ENCODE results near the gene P4HTM.

GRCh38 chr3:49016414-49017228, 26.6 kb downstream of the P4HTM start:
- TF ChIP-seq POLR2AphosphoS5 (IDR thresholded peaks at IDR 0.05; ENCODE audit: low read depth) = no peak
- TF ChIP-seq CTCF (IDR thresholded peaks at IDR 0.05; ENCODE audit: insufficient read depth, low read length) = no peak
- no peak for TF ChIP-seq REST (IDR thresholded peaks at IDR 0.05; ENCODE audit: insufficient replicate concordance, low read depth)
- TF ChIP-seq SPI1 (IDR thresholded peaks at IDR 0.05; ENCODE audit: borderline replicate concordance, low read depth) = no peak
- no peak for TF ChIP-seq GABPA (IDR thresholded peaks at IDR 0.05; ENCODE audit: low read depth)
